ENCODE measurements around the gene ZBTB16.

GRCh38 chr11:114236829-114237228 is 177.3 kb downstream of the ZBTB16 start:
- TF ChIP-seq SP1 (IDR thresholded peaks at IDR 0.05), result no peak
- TF ChIP-seq, protein P1, sequence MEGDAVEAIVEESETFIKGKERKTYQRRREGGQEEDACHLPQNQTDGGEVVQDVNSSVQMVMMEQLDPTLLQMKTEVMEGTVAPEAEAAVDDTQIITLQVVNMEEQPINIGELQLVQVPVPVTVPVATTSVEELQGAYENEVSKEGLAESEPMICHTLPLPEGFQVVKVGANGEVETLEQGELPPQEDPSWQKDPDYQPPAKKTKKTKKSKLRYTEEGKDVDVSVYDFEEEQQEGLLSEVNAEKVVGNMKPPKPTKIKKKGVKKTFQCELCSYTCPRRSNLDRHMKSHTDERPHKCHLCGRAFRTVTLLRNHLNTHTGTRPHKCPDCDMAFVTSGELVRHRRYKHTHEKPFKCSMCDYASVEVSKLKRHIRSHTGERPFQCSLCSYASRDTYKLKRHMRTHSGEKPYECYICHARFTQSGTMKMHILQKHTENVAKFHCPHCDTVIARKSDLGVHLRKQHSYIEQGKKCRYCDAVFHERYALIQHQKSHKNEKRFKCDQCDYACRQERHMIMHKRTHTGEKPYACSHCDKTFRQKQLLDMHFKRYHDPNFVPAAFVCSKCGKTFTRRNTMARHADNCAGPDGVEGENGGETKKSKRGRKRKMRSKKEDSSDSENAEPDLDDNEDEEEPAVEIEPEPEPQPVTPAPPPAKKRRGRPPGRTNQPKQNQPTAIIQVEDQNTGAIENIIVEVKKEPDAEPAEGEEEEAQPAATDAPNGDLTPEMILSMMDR (IDR thresholded peaks at IDR 0.05; ENCODE audit: low read depth, low read length, missing input control), result no peak
- no peak for TF ChIP-seq HNF4G (IDR thresholded peaks at IDR 0.05)
- TF ChIP-seq REST (IDR thresholded peaks at IDR 0.05), result no peak
- no peak for TF ChIP-seq RAD21 (IDR thresholded peaks at IDR 0.05)
- no peak for TF ChIP-seq JUND (IDR thresholded peaks at IDR 0.05)
- no peak for TF ChIP-seq ZBTB33 (IDR thresholded peaks at IDR 0.05)
- no peak for TF ChIP-seq RXRA (IDR thresholded peaks at IDR 0.05)

Data from liver (tissue), 3 donors.